K562 (cell line): ENCODE results near the gene SLC18B1. TPM values are rescaled to one million over a fixed set of nuclear protein-coding genes. Genes with fewer than 3 reads are reported as not detected.

Source experiments
- BRD9 ChIP-seq: fragments of 450-650 bp; IDR thresholded peaks from 2 replicates; pipeline ENCODE4 v1.6.1; 2018; ENCODE audit warnings: low read depth; ENCODE audit not compliant: partially characterized antibody
- DPF2 ChIP-seq: fragments of 450-650 bp; IDR thresholded peaks from 2 replicates; pipeline ENCODE4 v1.6.1; 2016
- E2F4 ChIP-seq: sonication (generic); formaldehyde crosslinking; IDR thresholded peaks from 2 replicates; pipeline ENCODE4 v1.8.0; 2022; ENCODE audit warnings: mild to moderate bottlenecking, low read depth, missing genetic modification reagents
- EGR1 ChIP-seq: fragments of 450-650 bp; conservative IDR thresholded peaks from 2 replicates; pipeline ENCODE4 v1.6.1; 2017; ENCODE audit warnings: mild to moderate bottlenecking
- FOSL1 ChIP-seq: fragments of 200-800 bp; sonication (Bioruptor generic); conservative IDR thresholded peaks from 2 replicates; pipeline ENCODE4 v1.6.1; 2016; ENCODE audit warnings: missing genetic modification characterization, missing compliant biosample characterization
- GTF2E2 ChIP-seq: fragments of 200-800 bp; sonication (Bioruptor generic); IDR thresholded peaks from 2 replicates; pipeline ENCODE4 v1.6.1; 2016; ENCODE audit warnings: missing genetic modification characterization, missing compliant biosample characterization
- HNRNPLL ChIP-seq: fragments of 200-400 bp; formaldehyde crosslinking; IDR thresholded peaks from 2 replicates; pipeline ENCODE4 v1.6.1; 2017; ENCODE audit warnings: low read length, low read depth, mild to moderate bottlenecking; ENCODE audit not compliant: poor library complexity, severe bottlenecking
- ILF3 ChIP-seq: fragments of 450-650 bp; IDR thresholded peaks from 2 replicates; pipeline ENCODE4 v1.6.1; 2018; ENCODE audit warnings: antibody characterized with exemption, mild to moderate bottlenecking, moderate library complexity, borderline replicate concordance
- KAT8 ChIP-seq: fragments of 450-650 bp; IDR thresholded peaks from 2 replicates; pipeline ENCODE4 v1.6.1; 2016; ENCODE audit warnings: low read depth, mild to moderate bottlenecking
- MIER1 ChIP-seq: fragments of 450-650 bp; IDR thresholded peaks from 2 replicates; pipeline ENCODE4 v1.6.1; 2016; ENCODE audit warnings: antibody characterized with exemption, mild to moderate bottlenecking, low read depth
- MTA3 ChIP-seq: fragments of 450-650 bp; formaldehyde crosslinking; IDR thresholded peaks from 2 replicates; pipeline ENCODE4 v1.6.1; 2017; ENCODE audit warnings: mild to moderate bottlenecking, borderline replicate concordance
- PCBP1 ChIP-seq: fragments of 200-400 bp; formaldehyde crosslinking; IDR thresholded peaks from 2 replicates; pipeline ENCODE4 v1.6.1; 2018; ENCODE audit warnings: mild to moderate bottlenecking, low read depth, low read length; ENCODE audit not compliant: poor library complexity, severe bottlenecking
- RUNX1 ChIP-seq: sonication (generic); IDR thresholded peaks from 2 replicates; pipeline ENCODE4 v1.6.1; 2016; ENCODE audit warnings: antibody characterized with exemption, low read depth
- SFPQ ChIP-seq: fragments of 200-400 bp; formaldehyde crosslinking; IDR thresholded peaks from 2 replicates; pipeline ENCODE4 v1.6.1; 2017; ENCODE audit warnings: mild to moderate bottlenecking, low read depth, low read length, moderate library complexity
- STAG1 ChIP-seq: sonication (generic); formaldehyde crosslinking; IDR thresholded peaks from 2 replicates; pipeline ENCODE4 v1.5.0; 2020; ENCODE audit warnings: missing genetic modification reagents, borderline replicate concordance
- XRCC4 ChIP-seq: IDR thresholded peaks from one replicate; pipeline ENCODE4 v1.6.1; 2011; ENCODE audit not compliant: insufficient read depth, insufficient read length; ENCODE audit errors: extremely low read depth
- ZC3H8 ChIP-seq: fragments of 450-650 bp; IDR thresholded peaks from 2 replicates; pipeline ENCODE4 v1.6.1; 2017
- ZFP30 ChIP-seq: fragments of 250-450 bp; sonication (Bioruptor Pico); IDR thresholded peaks from 2 replicates; pipeline ENCODE4 v1.8.0; 2022; ENCODE audit warnings: moderate library complexity, mild to moderate bottlenecking, inconsistent platforms, borderline replicate concordance
- ZFPM2 ChIP-seq: fragments of 250-450 bp; sonication (Bioruptor Pico); IDR thresholded peaks from 2 replicates; pipeline ENCODE4 v1.5.1; 2022; ENCODE audit warnings: mild to moderate bottlenecking
- ZNF778 ChIP-seq: fragments of 450-650 bp; formaldehyde crosslinking; IDR thresholded peaks from 2 replicates; pipeline ENCODE4 v1.4.0; 2020; ENCODE audit warnings: mild to moderate bottlenecking, moderate library complexity
- polyA plus RNA-seq, 8 experiments: library from polyadenylated mRNA; depleted of rRNA in 4 of 8; stranded (reverse) in 5 of 8; unstranded in 3 of 8; fragments of >200 nt; fragmentation: Nextera tagmentation in 2 of 8; fragmentation: Illumina TruSeq in 1 of 8; extraction: Ambion mirVana in 2 of 8; extraction: Trizol in 1 of 8; gene quantifications; 2 replicates each; pipeline versions ENCODE4 v1.2.1 to v1.2.3, GENCODE V29; 2011 to 2014; ENCODE audit warnings: inconsistent platforms in 1 of 8, missing spikeins in 1 of 8
- total RNA-seq, 7 experiments: library from RNA; depleted of rRNA in 6 of 7; stranded (reverse); fragments of >200 nt in 6 of 7; fragmentation: Illumina TruSeq in 2 of 7; extraction: Trizol in 2 of 7; gene quantifications; 2 replicates each; pipeline versions ENCODE4 v1.2.1 to v1.2.3, GENCODE V29; 2011 to 2021; ENCODE audit warnings: low replicate concordance in 1 of 7

Gene SLC18B1
- total and polyA plus RNA-seq, 9 of the 15 experiments (the other 6 are each of a cell fraction or from before 2014, with no cell fraction given) = 10.4 to 49.1 (median 32.0) TPM

- TF ChIP-seq E2F4 (CRISPR knock-in tag) = no peak
- TF ChIP-seq GTF2E2 (tag) = no peak
- peak; percentile 64 for TF ChIP-seq EGR1
- TF ChIP-seq DPF2 = no peak
- no peak for TF ChIP-seq SFPQ
- TF ChIP-seq FOSL1 (tag) = 0 out of 2 replicates have a peak, but pooled peaks have one; percentile 39
- no peak for TF ChIP-seq RUNX1
- TF ChIP-seq MIER1 = no peak
- no peak for TF ChIP-seq ZFP30 (CRISPR knock-in tag)
- no peak for TF ChIP-seq ZC3H8
- TF ChIP-seq STAG1 (CRISPR knock-in tag) = no peak
- no peak for TF ChIP-seq BRD9
- TF ChIP-seq ZNF778 = no peak
- TF ChIP-seq KAT8 = no peak
- no peak for TF ChIP-seq PCBP1
- peak; percentile 51; the same call in 1 of the 2 replicates for TF ChIP-seq MTA3
- TF ChIP-seq ILF3 = no peak
- peak; percentile 54 for TF ChIP-seq HNRNPLL
- no peak for TF ChIP-seq XRCC4
- TF ChIP-seq ZFPM2 (CRISPR knock-in tag) = no peak
Measured at GRCh38 chr6:132797951-132798868, at the start of gene SLC18B1 (continued).
